Pericardium fibroblast (primary cell): Measurements from ENCODE around the gene TSC22D1. TPM values are rescaled to one million over a fixed set of nuclear protein-coding genes. Genes with fewer than 3 reads are reported as not detected.

ENCODE experiments used
- total RNA-seq: library from RNA; depleted of rRNA; stranded (reverse); fragments of >200 nt; gene quantifications from 2 replicates; pipeline ENCODE4 v1.2.3, GENCODE V29; 2015

Gene TSC22D1
- total RNA-seq, result 61.2 and 74.9 TPM in 2 replicates

GRCh38 chr13:44575741-44576350, at the start of gene TSC22D1:
Gene TSC22D1, minus strand, starts transcription at chr13:44576330. Its CDS starts 256 bp downstream, at chr13:44576074.

Other genes starting within 250 kb of the TSC22D1 start
- gene SERP2, start 202.5 kb downstream of the TSC22D1 start, total RNA-seq, result 1.1 and 3.5 TPM in 2 replicates